ENCODE measurements around the gene SCARF1.

The SCARF1 gene

DNA sequence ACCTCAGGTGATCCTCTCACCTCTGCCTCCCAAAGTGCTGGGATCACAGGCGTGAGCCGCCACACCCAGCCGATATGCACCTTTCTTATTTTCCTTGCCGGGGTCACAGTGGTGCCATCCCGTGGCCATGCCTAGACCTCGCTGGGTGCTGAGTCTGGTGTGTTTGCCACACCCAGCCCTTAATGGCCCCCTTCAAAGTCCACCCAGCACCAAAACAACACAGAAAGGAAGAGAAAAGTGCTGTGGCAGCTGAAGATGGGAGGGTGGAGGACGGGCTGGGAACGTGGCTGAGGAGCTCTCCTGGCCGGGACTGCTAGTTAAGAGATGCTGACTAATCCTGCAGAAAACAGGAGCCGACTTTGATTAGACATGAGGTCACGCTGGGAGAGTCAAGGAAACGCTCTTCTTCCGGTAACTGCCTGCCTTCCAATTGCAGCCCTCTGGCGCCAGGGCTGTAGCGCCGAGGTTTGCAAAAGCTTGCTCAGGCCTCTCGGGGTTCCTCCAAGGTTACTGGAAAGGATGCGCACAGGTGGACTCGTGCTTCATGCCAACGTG, 27.8 kb downstream of the SCARF1 start:
- peaks cover 16% of the 10 kb centered on the region for H3K4me1 ChIP-seq (ENCODE audit: control insufficient read depth, insufficient read depth, low read length)
- H3K9me3 ChIP-seq (ENCODE audit: control insufficient read depth, low read length): no peaks in the 10 kb centered on the region
- H3K27ac ChIP-seq (ENCODE audit: insufficient read depth, low read depth, low read length, poor library complexity, severe bottlenecking): no peak overlapping the region
- WGBS, 2 experiments: 91 to 92% methylated on average over 20 of the region's 20 CpGs
- H3K27me3 ChIP-seq (ENCODE audit: control insufficient read depth, insufficient read depth, low read length, poor library complexity, severe bottlenecking): no peaks in the 10 kb centered on the region
- H3K4me3 ChIP-seq (ENCODE audit: insufficient read depth, low read depth, low read length): no peak overlapping the region
- H3K36me3 ChIP-seq (ENCODE audit: control insufficient read depth, insufficient read depth, low read length): no peaks in the 10 kb centered on the region

DNA sequence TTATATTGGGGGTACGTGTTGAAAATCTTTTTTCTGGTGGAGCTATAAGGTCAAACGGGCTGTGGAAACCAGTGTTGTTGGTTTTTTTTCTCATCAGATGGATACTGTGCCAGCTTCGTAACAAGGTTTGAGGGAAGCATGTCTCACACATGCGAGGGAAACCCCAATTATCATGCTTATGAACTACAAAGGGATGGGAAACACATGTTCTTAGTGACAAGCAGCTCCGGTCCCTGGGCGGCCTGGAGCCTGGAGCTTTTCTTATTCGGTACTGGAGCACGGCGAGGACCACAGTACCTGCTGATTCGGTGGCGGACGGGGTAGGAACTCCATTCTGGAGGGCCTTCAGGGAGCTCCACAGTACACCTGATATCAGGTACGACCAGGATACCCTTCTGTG, 29.4 kb downstream of the SCARF1 start:
- H3K9me3 ChIP-seq (ENCODE audit: control insufficient read depth, low read length): no peaks in the 10 kb centered on the region
- H3K4me1 ChIP-seq (ENCODE audit: control insufficient read depth, insufficient read depth, low read length): peaks cover 9% of the 10 kb centered on the region
- 91 to 93% methylated on average over 13 of the region's 13 CpGs for WGBS, 2 experiments
- H3K36me3 ChIP-seq (ENCODE audit: control insufficient read depth, insufficient read depth, low read length): no peaks in the 10 kb centered on the region
- H3K4me3 ChIP-seq (ENCODE audit: insufficient read depth, low read depth, low read length): no peak overlapping the region
- H3K27ac ChIP-seq (ENCODE audit: insufficient read depth, low read depth, low read length, poor library complexity, severe bottlenecking): no peak overlapping the region
- no peaks in the 10 kb centered on the region for H3K27me3 ChIP-seq (ENCODE audit: control insufficient read depth, insufficient read depth, low read length, poor library complexity, severe bottlenecking)

DNA sequence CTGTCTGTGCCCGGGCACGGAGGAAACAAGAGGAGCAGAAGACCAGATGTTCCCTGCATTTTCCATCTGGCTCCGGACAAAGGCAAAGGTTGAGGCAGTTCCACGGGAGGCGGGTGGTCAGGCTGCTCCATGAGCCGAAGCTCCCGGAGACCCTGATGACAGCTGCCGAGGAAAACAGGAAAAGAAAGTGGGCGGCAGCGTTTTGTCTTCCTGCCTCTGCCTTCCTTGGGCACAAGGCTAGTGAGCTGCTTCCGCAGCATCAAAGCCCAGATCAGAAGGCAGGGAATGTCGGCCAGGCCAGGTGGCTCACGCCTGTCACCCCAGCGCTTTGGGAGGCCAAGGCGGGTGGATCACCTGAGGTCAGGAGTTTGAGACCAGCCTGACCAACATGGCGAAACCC, 33.1 kb downstream of the SCARF1 start:
- Histone ChIP-seq H3K4me1 (ENCODE audit: control insufficient read depth, insufficient read depth, low read length) (peaks cover 5% of the 10 kb centered on the region), H3K27me3 (ENCODE audit: control insufficient read depth, insufficient read depth, low read length, poor library complexity, severe bottlenecking) (no peaks in the 10 kb centered on the region), H3K9me3 (ENCODE audit: control insufficient read depth, low read length) (no peaks in the 10 kb centered on the region), H3K36me3 (ENCODE audit: control insufficient read depth, insufficient read depth, low read length) (no peaks in the 10 kb centered on the region), H3K4me3 (ENCODE audit: insufficient read depth, low read depth, low read length) (no peak overlapping the region), H3K27ac (ENCODE audit: insufficient read depth, low read depth, low read length, poor library complexity, severe bottlenecking) (no peak overlapping the region)
- 91 to 94% methylated on average over 16 of the region's 16 CpGs for WGBS, 2 experiments

DNA sequence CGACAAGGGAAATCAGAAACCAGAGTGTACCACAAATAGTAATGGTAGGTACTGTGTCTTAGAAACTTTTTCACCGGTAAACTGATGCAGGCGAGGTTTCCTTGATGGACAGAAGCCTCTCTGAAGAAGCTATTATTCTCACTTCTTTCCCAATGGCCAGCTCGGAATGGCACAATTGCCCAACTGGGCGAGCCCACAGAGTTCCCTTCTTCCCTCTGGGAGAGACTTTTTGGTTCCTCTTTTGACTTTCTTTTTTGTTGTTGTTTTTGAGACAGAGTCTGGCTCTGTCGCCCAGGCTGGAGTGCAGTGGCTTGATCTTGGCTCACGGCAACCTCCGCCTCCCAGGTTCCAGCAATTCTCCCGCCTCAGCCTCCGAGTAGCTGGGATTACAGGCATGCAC, 33.8 kb downstream of the SCARF1 start:
- Histone ChIP-seq H3K9me3 (ENCODE audit: control insufficient read depth, low read length) (no peaks in the 10 kb centered on the region), H3K27me3 (ENCODE audit: control insufficient read depth, insufficient read depth, low read length, poor library complexity, severe bottlenecking) (no peaks in the 10 kb centered on the region), H3K4me3 (ENCODE audit: insufficient read depth, low read depth, low read length) (no peak overlapping the region), H3K4me1 (ENCODE audit: control insufficient read depth, insufficient read depth, low read length) (peaks cover 6% of the 10 kb centered on the region), H3K36me3 (ENCODE audit: control insufficient read depth, insufficient read depth, low read length) (no peaks in the 10 kb centered on the region), H3K27ac (ENCODE audit: insufficient read depth, low read depth, low read length, poor library complexity, severe bottlenecking) (no peak overlapping the region)
- 94 to 96% methylated on average over 10 of the region's 10 CpGs for WGBS, 2 experiments

DNA sequence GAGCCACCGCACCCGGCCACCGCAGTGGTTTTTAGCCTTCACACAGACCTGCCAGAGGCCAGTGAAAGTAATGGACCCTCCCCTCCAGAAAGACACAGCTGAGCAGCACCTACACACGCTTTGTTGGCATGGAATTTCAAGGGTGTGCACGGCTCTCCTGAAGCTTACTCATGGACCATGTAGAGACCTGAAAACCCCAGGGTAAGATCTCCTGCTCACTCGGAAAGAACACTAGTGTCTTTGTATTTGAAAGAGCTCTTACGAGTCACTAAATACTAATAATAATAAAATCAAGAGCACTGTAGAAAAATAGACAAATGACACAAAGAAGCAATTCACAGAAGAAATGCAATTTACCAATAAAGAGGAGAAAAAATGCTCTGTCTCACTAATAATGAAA, 36.9 kb downstream of the SCARF1 start:
- no peaks in the 10 kb centered on the region for H3K27me3 ChIP-seq (ENCODE audit: control insufficient read depth, insufficient read depth, low read length, poor library complexity, severe bottlenecking)
- H3K4me1 ChIP-seq (ENCODE audit: control insufficient read depth, insufficient read depth, low read length): peaks cover 28% of the 10 kb centered on the region
- H3K36me3 ChIP-seq (ENCODE audit: control insufficient read depth, insufficient read depth, low read length): no peaks in the 10 kb centered on the region
- no peaks in the 10 kb centered on the region for H3K9me3 ChIP-seq (ENCODE audit: control insufficient read depth, low read length)
- H3K4me3 ChIP-seq (ENCODE audit: insufficient read depth, low read depth, low read length): no peak overlapping the region
- H3K27ac ChIP-seq (ENCODE audit: insufficient read depth, low read depth, low read length, poor library complexity, severe bottlenecking): no peak overlapping the region
- WGBS, 2 experiments: 95 to 96% methylated on average over 6 of the region's 7 CpGs

DNA sequence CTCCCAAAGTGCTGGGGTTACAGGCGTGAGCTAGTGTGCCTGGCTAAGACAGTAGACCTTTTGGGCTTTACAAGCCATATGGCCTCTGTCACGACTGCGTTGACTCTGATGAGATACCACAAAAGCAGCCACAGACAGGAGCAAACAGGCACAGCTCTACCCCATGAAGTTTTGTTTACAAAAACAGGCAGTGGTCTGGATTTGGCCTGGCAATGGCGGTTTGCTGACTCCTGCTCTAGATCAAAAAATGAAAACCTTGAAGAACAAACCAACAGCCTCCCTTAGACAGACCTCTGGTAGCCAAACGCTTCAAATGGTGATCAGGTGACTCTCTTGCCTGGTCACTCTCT, 37.6 kb downstream of the SCARF1 start:
- no peaks in the 10 kb centered on the region for H3K36me3 ChIP-seq (ENCODE audit: control insufficient read depth, insufficient read depth, low read length)
- H3K27ac ChIP-seq (ENCODE audit: insufficient read depth, low read depth, low read length, poor library complexity, severe bottlenecking): no peak overlapping the region
- H3K4me3 ChIP-seq (ENCODE audit: insufficient read depth, low read depth, low read length): no peak overlapping the region
- H3K9me3 ChIP-seq (ENCODE audit: control insufficient read depth, low read length): no peaks in the 10 kb centered on the region
- WGBS, 2 experiments: 91 to 95% methylated on average over 5 of the region's 5 CpGs
- peaks cover 28% of the 10 kb centered on the region for H3K4me1 ChIP-seq (ENCODE audit: control insufficient read depth, insufficient read depth, low read length)
- H3K27me3 ChIP-seq (ENCODE audit: control insufficient read depth, insufficient read depth, low read length, poor library complexity, severe bottlenecking): no peaks in the 10 kb centered on the region

DNA sequence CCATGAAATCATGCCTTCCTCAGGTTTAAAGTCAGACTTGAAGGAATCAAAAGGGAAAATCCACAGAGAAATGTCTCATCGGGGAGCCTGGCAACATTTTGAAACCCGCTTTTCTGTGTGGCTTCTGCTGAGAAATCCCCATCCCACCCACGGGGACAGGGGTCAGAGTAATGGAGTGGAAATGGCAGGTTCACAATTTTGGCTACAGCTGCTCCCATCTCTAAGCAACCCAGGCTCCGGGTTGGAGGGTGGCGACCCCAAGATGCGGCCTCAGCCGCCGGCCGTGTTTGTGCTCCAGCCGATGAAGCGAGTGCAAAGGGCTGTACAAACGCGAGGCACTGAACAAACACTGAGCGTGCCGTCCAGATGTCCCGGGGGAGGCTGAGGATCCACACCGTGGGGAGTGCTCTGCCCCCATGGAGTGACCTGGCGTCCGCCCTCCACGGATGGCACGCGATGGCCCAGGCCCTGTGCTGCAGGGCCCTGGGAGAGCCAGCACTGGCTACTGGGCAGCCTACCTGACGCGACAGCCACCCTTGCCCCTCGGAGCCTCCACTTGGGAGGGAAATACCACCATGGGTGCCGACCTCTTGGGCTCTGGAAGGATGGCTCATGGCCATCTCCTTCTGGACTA, 39.1 kb downstream of the SCARF1 start:
- Histone ChIP-seq H3K4me3 (ENCODE audit: insufficient read depth, low read depth, low read length) (no peak overlapping the region), H3K4me1 (ENCODE audit: control insufficient read depth, insufficient read depth, low read length) (peaks cover 28% of the 10 kb centered on the region), H3K9me3 (ENCODE audit: control insufficient read depth, low read length) (no peaks in the 10 kb centered on the region), H3K36me3 (ENCODE audit: control insufficient read depth, insufficient read depth, low read length) (peaks cover 7% of the 10 kb centered on the region), H3K27ac (ENCODE audit: insufficient read depth, low read depth, low read length, poor library complexity, severe bottlenecking) (peak overlapping the region; percentile 45), H3K27me3 (ENCODE audit: control insufficient read depth, insufficient read depth, low read length, poor library complexity, severe bottlenecking) (no peaks in the 10 kb centered on the region)
- WGBS, 2 experiments: 92 to 93% methylated on average over 26 of the region's 26 CpGs

DNA sequence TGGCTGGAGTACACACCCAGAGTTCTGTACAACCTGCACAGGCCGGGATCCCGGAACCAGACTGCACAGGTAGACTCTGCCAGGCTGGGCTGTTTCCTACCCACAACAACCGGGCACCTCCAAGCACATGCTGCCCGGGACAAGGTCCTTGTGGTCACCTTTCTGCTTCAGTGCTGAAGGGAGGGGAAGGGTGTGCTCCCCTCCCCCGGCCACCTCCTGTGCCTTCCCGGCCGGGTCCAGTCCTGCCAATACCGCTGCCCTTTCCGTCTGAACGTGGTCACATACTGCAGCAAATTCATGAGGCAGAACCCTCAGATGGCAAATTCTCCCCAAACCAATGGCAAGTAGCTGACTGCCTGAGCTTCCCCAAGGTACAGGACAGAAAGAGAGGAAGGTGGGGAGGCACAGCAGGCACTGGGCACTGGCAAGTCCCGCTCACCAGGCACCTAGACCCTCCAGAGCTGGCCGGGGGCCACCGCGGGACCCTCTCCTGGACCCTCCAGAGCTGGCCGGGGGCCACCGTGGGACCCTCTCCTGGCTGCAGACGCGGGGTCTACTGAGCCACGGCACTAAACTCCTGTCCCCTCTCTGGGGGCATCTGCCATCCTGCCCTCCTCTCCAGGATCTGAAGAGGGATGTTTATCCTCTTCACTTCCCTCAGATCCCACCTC, 39.7 kb downstream of the SCARF1 start:
- H3K27me3 ChIP-seq (ENCODE audit: control insufficient read depth, insufficient read depth, low read length, poor library complexity, severe bottlenecking): no peaks in the 10 kb centered on the region
- peaks cover 28% of the 10 kb centered on the region for H3K4me1 ChIP-seq (ENCODE audit: control insufficient read depth, insufficient read depth, low read length)
- H3K9me3 ChIP-seq (ENCODE audit: control insufficient read depth, low read length): no peaks in the 10 kb centered on the region
- no peak overlapping the region for H3K27ac ChIP-seq (ENCODE audit: insufficient read depth, low read depth, low read length, poor library complexity, severe bottlenecking)
- WGBS, 2 experiments: 90 to 92% methylated on average over 19 of the region's 19 CpGs
- H3K4me3 ChIP-seq (ENCODE audit: insufficient read depth, low read depth, low read length): no peak overlapping the region
- peaks cover 8% of the 10 kb centered on the region for H3K36me3 ChIP-seq (ENCODE audit: control insufficient read depth, insufficient read depth, low read length)

DNA sequence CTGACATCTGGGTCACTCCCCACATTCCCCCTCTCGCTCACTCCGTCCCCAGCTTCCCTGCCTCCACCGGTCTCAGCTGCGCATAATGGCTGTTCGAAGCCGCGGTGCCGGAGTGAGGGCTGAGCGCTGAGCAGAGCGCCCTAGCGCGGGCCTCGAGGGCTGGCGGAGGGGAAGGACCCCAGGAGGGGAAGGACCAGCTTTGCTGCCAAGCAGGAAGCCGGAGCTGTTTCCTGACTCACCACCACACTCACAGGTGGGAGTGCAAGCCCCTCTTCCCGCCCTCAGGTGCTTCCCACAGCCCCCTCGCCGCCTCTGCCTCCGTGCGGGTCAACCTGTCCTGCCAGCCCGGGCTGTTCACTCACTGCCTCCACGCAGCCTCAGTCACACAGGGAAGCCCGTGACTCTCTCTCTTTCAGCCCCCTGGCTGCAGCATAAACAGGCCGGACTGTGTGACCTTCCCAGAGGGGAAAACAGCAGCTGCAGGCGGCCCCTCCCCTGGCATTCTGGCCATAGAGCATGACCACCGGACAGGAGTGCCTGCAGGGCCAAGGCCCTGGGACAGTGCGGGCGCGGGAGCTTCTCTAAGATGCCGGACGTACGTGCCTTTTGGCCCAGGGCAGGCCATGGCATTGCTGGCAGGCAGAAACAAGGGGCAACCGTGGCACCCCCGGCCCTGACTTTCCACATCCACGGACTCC, 40.6 kb downstream of the SCARF1 start:
- Histone ChIP-seq H3K27ac (ENCODE audit: insufficient read depth, low read depth, low read length, poor library complexity, severe bottlenecking) (no peak overlapping the region), H3K4me3 (ENCODE audit: insufficient read depth, low read depth, low read length) (no peak overlapping the region), H3K36me3 (ENCODE audit: control insufficient read depth, insufficient read depth, low read length) (peaks cover 8% of the 10 kb centered on the region), H3K27me3 (ENCODE audit: control insufficient read depth, insufficient read depth, low read length, poor library complexity, severe bottlenecking) (no peaks in the 10 kb centered on the region), H3K9me3 (ENCODE audit: control insufficient read depth, low read length) (no peaks in the 10 kb centered on the region), H3K4me1 (ENCODE audit: control insufficient read depth, insufficient read depth, low read length) (peaks cover 28% of the 10 kb centered on the region)
- WGBS, 2 experiments: 71% methylated on average over 34 to 35 of the region's 35 CpGs

DNA sequence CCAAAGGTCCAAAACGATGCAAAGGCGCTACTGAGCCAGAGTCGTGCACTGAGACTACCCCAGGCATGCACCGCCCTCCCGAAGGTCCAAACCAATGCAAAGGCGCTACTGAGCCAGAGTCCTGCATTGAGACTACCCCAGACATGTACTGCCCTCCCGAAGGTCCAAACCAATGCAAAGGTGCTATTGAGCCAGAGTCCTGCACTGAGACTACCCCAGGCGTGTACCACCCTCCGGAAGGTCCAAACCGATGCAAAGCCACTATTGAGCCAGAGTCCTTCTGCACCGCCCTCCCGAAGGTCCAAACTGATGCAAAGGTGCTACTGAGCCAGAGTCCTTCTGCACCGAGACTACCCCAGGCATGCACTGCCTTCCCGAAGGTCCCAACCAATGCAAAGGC, 44.0 kb downstream of the SCARF1 start:
- no peaks in the 10 kb centered on the region for H3K9me3 ChIP-seq (ENCODE audit: control insufficient read depth, low read length)
- H3K36me3 ChIP-seq (ENCODE audit: control insufficient read depth, insufficient read depth, low read length): peaks cover 8% of the 10 kb centered on the region
- H3K4me1 ChIP-seq (ENCODE audit: control insufficient read depth, insufficient read depth, low read length): peaks cover 20% of the 10 kb centered on the region
- no peak overlapping the region for H3K4me3 ChIP-seq (ENCODE audit: insufficient read depth, low read depth, low read length)
- H3K27me3 ChIP-seq (ENCODE audit: control insufficient read depth, insufficient read depth, low read length, poor library complexity, severe bottlenecking): no peaks in the 10 kb centered on the region
- 96 to 97% methylated on average over 14 of the region's 14 CpGs for WGBS, 2 experiments
- no peak overlapping the region for H3K27ac ChIP-seq (ENCODE audit: insufficient read depth, low read depth, low read length, poor library complexity, severe bottlenecking)

Measured in ectodermal cell (in vitro differentiated cells).